ENCODE measurements around the gene PDE4B.

GRCh38 chr1:65765631-65766030 is 27.1 kb upstream of the PDE4B start:
- no peak for TF ChIP-seq CTCF (conservative IDR thresholded peaks at IDR 0.05; ENCODE audit: low read length)
- no peak for TF ChIP-seq EZH2phosphoT487 (IDR thresholded peaks at IDR 0.05; ENCODE audit: borderline replicate concordance)

Measured in Loucy (cell line).